Measurements from ENCODE around the gene RIC1. TPM values are rescaled to one million over a fixed set of nuclear protein-coding genes. Genes with fewer than 3 reads are reported as not detected.

Gene RIC1
- total and polyA plus RNA-seq, 9 of the 15 experiments (the other 6 are each of a cell fraction or from before 2014, with no cell fraction given), result 3.2 to 25.8 (median 15.0) TPM

- BruUV-seq (replicated peaks), result no TSS peak
- H3K9me1 ChIP-seq (ENCODE audit: control insufficient read depth, insufficient read depth, low read length), result no peaks in the 10 kb centered on the region
- intact Hi-C loops (cut with micrococcal nuclease), result no loop called here
- H3K4me2 ChIP-seq (ENCODE audit: insufficient read depth, low read length), result no peak overlapping the region
- POLR2A ChIA-PET, result no interaction called here
- no peak overlapping the region for H3K27ac ChIP-seq (ENCODE audit: extremely low read depth, low read depth, low read length)
- H4K20me1 ChIP-seq (replicated peaks; ENCODE audit: control insufficient read depth, insufficient read depth, low read length), result no peaks in the 10 kb centered on the region
- 0% methylated on average over 3 of the region's 3 CpGs for WGBS (ENCODE audit: insufficient coverage, low coverage, missing lambda C conversion rate)
- no peak overlapping the region for H2AFZ ChIP-seq (ENCODE audit: low read depth, low read length)
- in situ Hi-C loops (cut with MboI), result loop anchor here (25.0 kb wide), 1 partner anchor 393 kb away; the partner anchor contains the start of gene INSL6
- H3K4me3 ChIP-seq, result no peak overlapping the region
- CTCF ChIA-PET (ENCODE audit: low intra/inter-chr PET ratio), result no interaction called here
- H3K9ac ChIP-seq (ENCODE audit: insufficient read depth in 1 of 2, low read depth in 2 of 2, low read length in 2 of 2), result no peak overlapping the region
- no peaks in the 10 kb centered on the region for H3K79me2 ChIP-seq (ENCODE audit: control insufficient read depth, insufficient read depth, low read length)
- no peak for TF ChIP-seq ZBTB11 (CRISPR knock-in tag; IDR thresholded peaks at IDR 0.05)
- no peak for TF ChIP-seq MYC (IDR thresholded peaks at IDR 0.05; ENCODE audit: low read depth, low read length)
- no peak for TF ChIP-seq MYC (CRISPR knock-in tag; IDR thresholded peaks at IDR 0.05; ENCODE audit: borderline replicate concordance, low read depth)
- no peak for TF ChIP-seq STAT5A (IDR thresholded peaks at IDR 0.05; ENCODE audit: borderline replicate concordance, low read length)
- TF ChIP-seq HDAC3 (IDR thresholded peaks at IDR 0.05; ENCODE audit: borderline replicate concordance, partially characterized antibody), result no peak
- TF ChIP-seq FOSL1 (tag; conservative IDR thresholded peaks at IDR 0.05), result no peak
- TF ChIP-seq MLLT1 (IDR thresholded peaks at IDR 0.05), result no peak
- TF ChIP-seq MAZ (CRISPR knock-in tag; conservative IDR thresholded peaks at IDR 0.05 in 1 of 2, IDR thresholded peaks at IDR 0.05 in 1 of 2), result no peak
- TF ChIP-seq ETS2 (tag; IDR thresholded peaks at IDR 0.05; ENCODE audit: borderline replicate concordance, poor library complexity, severe bottlenecking), result no peak
- no peaks in the 10 kb centered on the region for H3K9me3 ChIP-seq (replicated peaks; ENCODE audit: control insufficient read depth, insufficient read depth, low read depth, low read length)
- DNase-seq (ENCODE audit: extremely low read depth in 1 of 4, low spot score in 3 of 4), result no peak
- ATAC-seq, result no peak
- FAIRE-seq, result no peak
- no peaks in the 10 kb centered on the region for H3K4me1 ChIP-seq (replicated peaks in 1 of 2; ENCODE audit: control insufficient read depth in 2 of 2, insufficient read depth in 2 of 2, low read length in 2 of 2)
- no peaks in the 10 kb centered on the region for H3K27me3 ChIP-seq (ENCODE audit: control insufficient read depth in 2 of 2, insufficient read depth in 2 of 2, low read length in 2 of 2)
- no peaks in the 10 kb centered on the region for H3K36me3 ChIP-seq (ENCODE audit: control insufficient read depth, insufficient read depth, low read length)
Measured at GRCh38 chr9:5580650-5581049, 48.3 kb upstream of the RIC1 start.
